ENCODE measurements around the gene ARHGEF28.

ARHGEF28 gene

GRCh38 chr5:73801686-73802085 is 175.7 kb downstream of the ARHGEF28 start:
- TF ChIP-seq CTCF (IDR thresholded peaks at IDR 0.05; ENCODE audit: insufficient read depth, low read length, poor library complexity, severe bottlenecking): no peak
- Histone ChIP-seq H3K36me3 (ENCODE audit: control insufficient read depth, insufficient read depth, low read length) (no peaks in the 10 kb centered on the region), H3K27me3 (replicated peaks; ENCODE audit: control insufficient read depth, insufficient read depth, low read length) (no peaks in the 10 kb centered on the region), H3K4me3 (replicated peaks; ENCODE audit: low read depth, low read length) (no peak overlapping the region)
- DNase-seq (ENCODE audit: extremely low read depth, insufficient read length): no peak

GRCh38 chr5:73805449-73805848 is 179.5 kb downstream of the ARHGEF28 start:
- no peak overlapping the region for H3K4me3 ChIP-seq (replicated peaks; ENCODE audit: low read depth, low read length)
- H3K36me3 ChIP-seq (ENCODE audit: control insufficient read depth, insufficient read depth, low read length): no peaks in the 10 kb centered on the region
- H3K27me3 ChIP-seq (replicated peaks; ENCODE audit: control insufficient read depth, insufficient read depth, low read length): no peaks in the 10 kb centered on the region; the same call in 1 of the 2 replicates
- TF ChIP-seq CTCF (IDR thresholded peaks at IDR 0.05; ENCODE audit: insufficient read depth, low read length, poor library complexity, severe bottlenecking): no peak
- DNase-seq (ENCODE audit: extremely low read depth, insufficient read length): no peak

DNA sequence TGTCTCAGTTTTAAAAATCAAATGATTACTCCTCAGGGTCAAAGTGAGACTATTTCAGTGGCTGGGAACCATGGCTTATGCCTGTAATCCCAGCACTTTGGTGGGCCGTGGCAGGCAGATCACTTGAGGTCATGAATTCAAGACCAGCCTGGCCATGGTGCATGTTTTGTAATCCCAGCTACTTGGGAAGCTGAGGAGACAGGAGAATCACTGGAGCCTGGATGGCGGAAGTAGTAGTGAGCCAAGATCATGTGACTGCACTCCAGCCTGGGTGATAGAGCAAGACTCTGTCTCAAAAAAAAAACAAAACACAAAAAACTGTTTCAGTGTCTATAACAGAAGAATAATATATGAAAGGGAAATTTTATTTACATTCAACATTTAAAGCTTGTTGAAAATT is 182.9 kb downstream of the ARHGEF28 start:
- Histone ChIP-seq H3K4me3 (replicated peaks; ENCODE audit: low read depth, low read length) (no peak overlapping the region), H3K27me3 (replicated peaks; ENCODE audit: control insufficient read depth, insufficient read depth, low read length) (no peaks in the 10 kb centered on the region; the same call in 1 of the 2 replicates), H3K36me3 (ENCODE audit: control insufficient read depth, insufficient read depth, low read length) (no peaks in the 10 kb centered on the region)
- no peak for TF ChIP-seq CTCF (IDR thresholded peaks at IDR 0.05; ENCODE audit: insufficient read depth, low read length, poor library complexity, severe bottlenecking)
- no peak for DNase-seq (ENCODE audit: extremely low read depth, insufficient read length)

GRCh38 chr5:73810429-73810828 is 184.4 kb downstream of the ARHGEF28 start:
- DNase-seq (ENCODE audit: extremely low read depth, insufficient read length): no peak
- Histone ChIP-seq H3K4me3 (replicated peaks; ENCODE audit: low read depth, low read length) (no peak overlapping the region), H3K36me3 (ENCODE audit: control insufficient read depth, insufficient read depth, low read length) (no peaks in the 10 kb centered on the region), H3K27me3 (replicated peaks; ENCODE audit: control insufficient read depth, insufficient read depth, low read length) (no peaks in the 10 kb centered on the region; the same call in 1 of the 2 replicates)
- TF ChIP-seq CTCF (IDR thresholded peaks at IDR 0.05; ENCODE audit: insufficient read depth, low read length, poor library complexity, severe bottlenecking): no peak

GRCh38 chr5:73812457-73812856 is 186.5 kb downstream of the ARHGEF28 start:
- no peak for DNase-seq (ENCODE audit: extremely low read depth, insufficient read length)
- TF ChIP-seq CTCF (IDR thresholded peaks at IDR 0.05; ENCODE audit: insufficient read depth, low read length, poor library complexity, severe bottlenecking): no peak
- no peak overlapping the region for H3K4me3 ChIP-seq (replicated peaks; ENCODE audit: low read depth, low read length)
- H3K36me3 ChIP-seq (ENCODE audit: control insufficient read depth, insufficient read depth, low read length): no peaks in the 10 kb centered on the region
- no peaks in the 10 kb centered on the region; the same call in 1 of the 2 replicates for H3K27me3 ChIP-seq (replicated peaks; ENCODE audit: control insufficient read depth, insufficient read depth, low read length)

GRCh38 chr5:73812962-73813588 is 187.1 kb downstream of the ARHGEF28 start:
- no peaks in the 10 kb centered on the region for H3K36me3 ChIP-seq (ENCODE audit: control insufficient read depth, insufficient read depth, low read length)
- H3K4me3 ChIP-seq (replicated peaks; ENCODE audit: low read depth, low read length): no peak overlapping the region
- DNase-seq (ENCODE audit: extremely low read depth, insufficient read length): no peak
- TF ChIP-seq CTCF (IDR thresholded peaks at IDR 0.05; ENCODE audit: insufficient read depth, low read length, poor library complexity, severe bottlenecking): no peak
- no peaks in the 10 kb centered on the region; the same call in 1 of the 2 replicates for H3K27me3 ChIP-seq (replicated peaks; ENCODE audit: control insufficient read depth, insufficient read depth, low read length)

Data from GM06990 (cell line).